HAP-1 (cell line): ENCODE results near the gene STEAP1B.
"Not testable (repeated sequence)": the region's sequence is repeated elsewhere in the genome, so short reads cannot be mapped to it uniquely, and the experiment has no call there.

ENCODE experiments used
- DNase-seq, 2 experiments: peaks; one replicate each; pipeline ENCODE4 v3.0.0-alpha.2; 2016 to 2020; ENCODE audit warnings: low spot score in 2 of 2
- H3K27me3 ChIP-seq: fragments of 250-450 bp; sonication (Bioruptor Pico); 2 replicates; pipeline ENCODE4 v1.5.1; 2020; ENCODE audit warnings: low read depth, mild to moderate bottlenecking, moderate library complexity
- H3K36me3 ChIP-seq: fragments of 250-450 bp; sonication (Bioruptor Pico); replicated peaks from 2 replicates; pipeline ENCODE4 v1.5.1; 2020; ENCODE audit warnings: mild to moderate bottlenecking
- H3K4me1 ChIP-seq: fragments of 250-450 bp; sonication (Bioruptor Pico); 2 replicates; pipeline ENCODE4 v1.5.1; 2020; ENCODE audit warnings: mild to moderate bottlenecking
- H3K4me3 ChIP-seq: fragments of 250-450 bp; sonication (Bioruptor Pico); 2 replicates; pipeline ENCODE4 v1.5.1; 2020; ENCODE audit warnings: mild to moderate bottlenecking, moderate library complexity
- H3K9me3 ChIP-seq: fragments of 250-450 bp; sonication (Bioruptor Pico); 2 replicates; pipeline ENCODE4 v1.5.1; 2020; ENCODE audit warnings: mild to moderate bottlenecking, moderate library complexity
- in situ Hi-C: fragments of 300-500 bp; cut with MboI; formaldehyde crosslinking; loops from 3 replicates; pipeline ENCODE4 v1.14.3; 2020; ENCODE audit warnings: low sequenced_read_pairs, inconsistent platforms, mixed read lengths

Gene STEAP1B

DNA sequence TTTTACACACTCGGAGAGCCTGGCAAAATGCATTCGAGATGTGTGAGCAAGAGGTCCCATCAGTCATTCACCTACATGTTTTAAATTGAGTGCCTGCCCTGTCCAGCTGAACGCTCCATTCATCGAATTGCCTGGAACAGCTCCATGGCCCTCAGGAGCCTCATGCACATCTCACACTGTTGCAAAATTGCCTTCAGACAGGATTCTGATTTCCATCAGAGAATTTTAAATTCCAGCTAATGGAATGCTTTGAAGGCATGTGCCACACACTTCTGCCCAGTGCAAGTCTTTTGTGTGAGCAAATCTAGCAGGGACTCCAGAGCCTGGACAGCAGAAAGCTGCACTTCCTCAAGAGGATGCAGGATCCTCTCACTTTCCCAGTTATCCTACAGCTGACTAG lies 17.0 kb upstream of the STEAP1B start:
- DNase-seq, H3K9me3 ChIP-seq, in situ Hi-C loops, H3K4me1 ChIP-seq, H3K27me3 ChIP-seq, H3K4me3 ChIP-seq, H3K36me3 ChIP-seq: not testable (repeated sequence)

DNA sequence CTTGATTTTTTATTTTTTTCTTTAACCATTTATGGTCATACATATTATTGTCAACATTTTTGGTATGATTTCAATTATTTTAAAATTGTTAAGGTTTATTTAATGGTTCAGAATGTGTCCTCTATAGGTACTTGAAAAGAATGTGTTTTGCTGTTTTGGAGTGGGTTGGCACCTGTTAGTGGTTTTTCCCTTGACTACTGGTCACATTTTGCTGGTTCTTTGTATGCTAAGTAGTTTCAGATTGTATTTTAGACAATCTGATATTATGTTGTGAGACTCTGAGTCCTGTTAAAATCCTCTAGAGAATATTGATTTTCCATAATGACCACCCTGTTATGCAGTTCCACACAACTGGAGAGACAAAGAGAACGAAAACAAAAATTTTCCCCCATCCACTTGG lies 15.0 kb upstream of the STEAP1B start:
- H3K36me3 ChIP-seq, in situ Hi-C loops, H3K4me3 ChIP-seq, H3K9me3 ChIP-seq, H3K27me3 ChIP-seq, DNase-seq, H3K4me1 ChIP-seq: not testable (repeated sequence)

DNA sequence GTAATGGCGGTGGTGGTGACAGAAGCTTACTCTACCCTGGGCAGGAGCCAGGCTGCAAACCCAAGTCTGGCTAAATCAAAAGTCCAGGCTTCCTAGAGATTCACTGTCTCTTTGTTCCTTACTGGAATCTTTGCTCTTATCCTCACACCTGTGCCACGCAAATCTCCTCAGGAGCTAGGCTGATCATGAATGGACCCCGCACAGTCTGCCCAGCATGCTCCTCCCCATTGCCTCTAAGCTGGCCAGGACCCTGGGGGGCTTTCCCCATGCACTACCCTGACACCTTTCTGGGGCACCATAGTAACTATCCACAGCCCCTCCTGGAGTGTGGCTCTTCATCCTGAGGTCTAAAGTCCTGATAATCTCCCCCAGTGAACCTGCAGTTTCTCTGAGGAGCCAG lies 7.3 kb upstream of the STEAP1B start:
- H3K27me3 ChIP-seq, in situ Hi-C loops, DNase-seq, H3K36me3 ChIP-seq, H3K4me3 ChIP-seq, H3K9me3 ChIP-seq, H3K4me1 ChIP-seq: not testable (repeated sequence)

DNA sequence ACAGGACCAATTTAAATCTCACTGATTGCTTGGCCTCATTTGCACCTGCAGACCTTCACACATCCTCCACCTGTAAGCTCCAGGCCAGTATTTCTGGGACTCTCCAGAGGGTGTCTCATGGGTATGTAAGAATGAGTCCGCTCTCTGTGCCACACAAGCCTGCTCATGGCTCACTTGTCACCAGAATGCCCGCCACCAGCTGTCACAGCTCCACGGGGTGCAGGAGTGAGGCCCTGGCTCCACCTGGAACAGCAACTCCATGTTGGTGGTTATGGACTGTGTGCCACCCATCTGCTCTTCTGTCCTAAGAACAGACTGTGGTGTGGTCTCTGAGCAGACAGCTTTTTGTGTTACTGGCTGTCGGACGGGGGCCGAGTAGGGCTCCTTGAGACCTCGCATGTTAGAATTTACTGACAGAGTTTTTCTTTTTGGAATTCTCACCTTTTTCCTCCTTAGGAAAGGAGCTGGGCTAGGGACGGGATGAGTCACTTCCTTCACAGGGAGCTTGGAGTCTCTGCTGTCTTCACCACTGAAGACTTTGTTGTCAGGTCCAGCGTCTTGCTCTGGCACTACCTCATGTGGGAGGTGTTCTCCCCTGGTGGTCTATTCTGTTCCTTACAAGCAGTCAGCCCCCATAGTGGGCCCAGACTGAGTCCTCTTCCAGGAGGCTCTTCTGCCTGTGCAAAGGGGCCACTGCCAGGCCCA lies 6.5 kb upstream of the STEAP1B start:
- DNase-seq, H3K27me3 ChIP-seq, H3K4me3 ChIP-seq, H3K36me3 ChIP-seq, H3K9me3 ChIP-seq, in situ Hi-C loops, H3K4me1 ChIP-seq: not testable (repeated sequence)

DNA sequence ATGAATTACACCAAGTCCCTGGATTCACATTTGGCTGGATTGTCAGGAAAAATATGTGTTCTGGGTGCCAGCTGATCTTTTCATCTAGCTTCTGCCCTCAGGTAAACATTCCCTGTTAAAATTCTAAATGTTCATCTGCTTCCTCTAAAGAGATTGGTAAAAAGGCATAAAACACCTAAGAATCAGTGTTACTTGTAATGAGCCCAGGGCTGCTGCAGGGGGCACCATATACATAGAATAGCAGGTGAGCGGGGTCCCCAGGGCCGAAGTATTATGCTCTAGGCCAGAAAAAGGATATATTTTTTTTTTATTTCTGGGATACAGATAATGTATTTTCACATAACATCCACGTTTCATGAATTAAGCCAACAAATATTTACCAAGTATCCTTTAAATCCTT lies 4.5 kb upstream of the STEAP1B start:
- H3K27me3 ChIP-seq, DNase-seq, H3K4me3 ChIP-seq, H3K4me1 ChIP-seq, in situ Hi-C loops, H3K9me3 ChIP-seq, H3K36me3 ChIP-seq: not testable (repeated sequence)

DNA sequence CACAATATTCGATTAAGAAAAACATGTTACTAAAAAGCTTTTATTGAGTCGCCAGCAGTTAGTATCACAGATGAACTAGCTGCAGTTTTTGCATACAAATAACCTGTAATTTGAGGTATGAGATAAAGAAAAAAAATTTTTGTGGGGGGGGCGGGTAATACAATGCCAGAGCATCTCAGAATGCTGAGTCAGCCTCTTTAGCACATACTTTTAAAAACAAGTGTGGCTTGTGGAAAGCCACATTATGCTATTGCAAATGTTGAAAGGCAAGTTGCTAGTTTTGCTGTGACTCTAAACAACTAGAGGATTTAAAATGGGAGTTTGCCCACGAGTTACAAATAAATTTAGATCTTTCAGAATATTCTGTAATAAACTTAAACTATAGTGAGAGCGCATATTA lies 2.1 kb upstream of the STEAP1B start:
- H3K27me3 ChIP-seq, H3K9me3 ChIP-seq, H3K36me3 ChIP-seq, in situ Hi-C loops, H3K4me3 ChIP-seq: not testable (repeated sequence)
- H3K4me1 ChIP-seq = peaks cover 12% of the 10 kb centered on the region
- DNase-seq = peak in 1 of 2 experiments; percentile 33

DNA sequence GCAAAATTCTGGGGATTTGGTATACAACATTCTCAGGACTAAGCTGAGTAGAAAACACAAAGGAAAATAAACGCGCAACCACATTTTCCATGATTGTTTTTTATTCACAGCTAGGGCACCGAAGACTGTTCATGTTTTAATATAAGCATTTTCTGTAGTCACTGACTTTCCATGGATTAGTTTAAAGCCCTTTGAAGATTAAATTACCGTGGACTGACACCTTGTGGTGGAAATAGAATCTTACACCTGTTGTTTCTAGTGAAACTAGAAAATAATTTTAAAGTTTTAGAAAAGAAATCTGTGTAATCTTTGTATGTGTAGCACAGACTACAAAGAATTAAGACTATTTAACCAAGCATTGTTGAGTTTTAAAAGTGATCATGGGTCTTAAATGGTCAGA lies 1.3 kb upstream of the STEAP1B start:
- H3K36me3 ChIP-seq, H3K27me3 ChIP-seq, in situ Hi-C loops, H3K4me3 ChIP-seq, H3K9me3 ChIP-seq: not testable (repeated sequence)
- peak in 1 of 2 experiments; percentile 64 for DNase-seq
- H3K4me1 ChIP-seq = peaks cover 12% of the 10 kb centered on the region

DNA sequence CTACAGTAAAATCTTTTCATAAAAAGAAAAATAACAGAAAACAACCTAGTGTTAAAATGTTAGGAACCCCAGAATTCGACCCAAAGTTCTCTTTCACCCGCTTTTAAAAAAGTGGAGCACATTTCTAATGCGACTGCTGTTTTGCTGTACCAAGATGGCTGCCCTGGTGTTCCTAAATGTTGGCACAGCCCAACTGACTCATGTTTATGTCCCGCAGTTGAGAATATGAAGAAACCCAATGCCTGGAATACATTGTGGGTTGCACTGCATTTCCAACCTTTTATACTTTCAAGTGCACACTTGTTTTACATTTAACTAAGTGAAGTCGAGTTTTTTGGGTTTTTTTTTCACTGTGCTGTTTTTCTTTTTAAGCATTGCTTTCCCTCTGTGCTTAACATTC lies 944 bp downstream of the STEAP1B start:
- DNase-seq = no peak
- H3K4me1 ChIP-seq = peaks cover 12% of the 10 kb centered on the region
- in situ Hi-C loops = no loop called here
- H3K27me3 ChIP-seq = no peaks in the 10 kb centered on the region
- peak overlapping the region; percentile 8; the same call in 1 of the 2 replicates for H3K4me3 ChIP-seq
- no peaks in the 10 kb centered on the region for H3K9me3 ChIP-seq
- no peaks in the 10 kb centered on the region for H3K36me3 ChIP-seq

DNA sequence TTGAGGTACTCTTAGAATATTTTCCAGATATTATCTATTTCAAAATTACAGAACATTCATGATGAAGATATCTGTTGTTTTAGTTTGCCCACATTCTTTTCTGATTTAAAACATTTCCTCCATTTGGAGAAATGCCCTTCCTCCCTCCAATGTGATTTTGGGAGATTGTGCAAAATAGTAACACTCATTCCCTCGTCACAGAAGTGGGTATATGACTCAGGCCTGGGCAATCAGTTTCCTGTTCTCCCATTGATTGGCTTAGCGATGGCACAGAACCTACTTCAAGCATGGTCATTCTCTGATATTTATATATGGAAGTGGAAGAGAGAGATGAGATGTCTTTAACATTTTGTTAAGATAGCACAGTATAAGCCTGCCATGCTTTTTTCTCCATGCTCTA lies 3.1 kb downstream of the STEAP1B start:
- not testable (repeated sequence) for DNase-seq

DNA sequence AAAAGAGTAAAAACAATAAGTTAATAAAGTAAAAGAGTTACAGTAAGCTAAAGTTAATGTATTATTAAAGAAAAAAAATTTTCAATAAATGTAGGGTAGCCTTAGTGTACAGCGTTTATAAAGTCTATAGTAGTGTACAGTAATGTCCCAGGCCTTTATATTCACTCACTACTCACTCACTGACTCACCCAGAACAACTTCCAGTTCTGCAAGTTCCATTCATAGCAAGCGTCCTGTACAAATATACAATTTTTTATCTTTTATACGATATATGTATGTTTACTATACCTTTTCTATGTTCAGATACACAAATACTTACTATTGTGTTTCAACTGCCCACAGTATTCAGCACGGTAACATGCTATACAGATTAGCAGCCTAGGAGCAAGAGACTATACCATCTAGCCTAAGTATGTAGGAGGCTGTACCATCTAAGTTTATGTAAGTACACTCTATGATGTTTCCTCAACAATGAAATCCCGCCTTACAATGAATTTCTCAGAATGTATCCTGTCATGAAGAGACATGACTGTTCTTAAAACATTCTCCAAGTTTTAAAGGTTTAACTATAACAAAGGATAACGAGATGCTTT lies 3.6 kb downstream of the STEAP1B start:
- in situ Hi-C loops, H3K9me3 ChIP-seq, H3K4me3 ChIP-seq, DNase-seq, H3K36me3 ChIP-seq, H3K27me3 ChIP-seq, H3K4me1 ChIP-seq: not testable (repeated sequence)

More for the DNA sequence above, 3.1 kb downstream of the STEAP1B start:
- H3K27me3 ChIP-seq, H3K4me1 ChIP-seq, H3K4me3 ChIP-seq, in situ Hi-C loops, H3K36me3 ChIP-seq, H3K9me3 ChIP-seq: not testable (repeated sequence)

DNA sequence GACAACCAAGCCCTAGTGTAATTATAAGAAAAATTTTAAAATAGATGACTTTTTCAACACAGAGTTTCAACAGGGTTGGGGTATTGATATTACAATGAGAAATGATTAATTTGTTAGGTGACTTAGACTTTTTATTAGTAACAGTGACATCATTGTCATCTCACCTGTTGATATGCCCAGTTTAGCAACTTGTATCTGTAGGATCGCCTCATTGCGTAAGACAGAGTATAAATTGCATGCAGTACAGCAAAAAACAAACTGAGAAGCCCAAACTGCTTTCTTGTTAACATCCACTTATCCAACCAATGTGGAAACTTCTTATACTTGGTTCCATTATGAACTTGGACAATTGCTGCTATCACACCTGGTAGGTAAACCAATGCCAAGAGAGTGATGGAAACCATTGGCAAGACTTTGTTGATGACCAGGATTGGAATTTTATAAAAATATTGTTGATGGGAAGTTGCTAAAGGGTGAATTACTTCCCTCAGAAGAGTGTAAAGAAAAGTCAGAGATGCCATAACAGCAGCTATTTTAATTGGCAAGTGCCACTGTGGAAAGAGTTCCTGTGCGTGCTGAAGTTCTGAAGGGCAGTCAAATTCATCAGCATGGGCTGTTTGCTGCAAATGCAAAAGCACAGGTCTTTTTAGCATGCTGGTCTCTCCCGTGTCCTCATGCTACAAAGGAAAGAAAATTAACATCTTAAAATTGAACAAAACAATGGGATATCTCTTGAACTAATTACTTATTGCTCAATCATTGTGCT lies 6.6 kb downstream of the STEAP1B start:
- H3K9me3 ChIP-seq, H3K4me3 ChIP-seq, in situ Hi-C loops: not testable (repeated sequence)

DNA sequence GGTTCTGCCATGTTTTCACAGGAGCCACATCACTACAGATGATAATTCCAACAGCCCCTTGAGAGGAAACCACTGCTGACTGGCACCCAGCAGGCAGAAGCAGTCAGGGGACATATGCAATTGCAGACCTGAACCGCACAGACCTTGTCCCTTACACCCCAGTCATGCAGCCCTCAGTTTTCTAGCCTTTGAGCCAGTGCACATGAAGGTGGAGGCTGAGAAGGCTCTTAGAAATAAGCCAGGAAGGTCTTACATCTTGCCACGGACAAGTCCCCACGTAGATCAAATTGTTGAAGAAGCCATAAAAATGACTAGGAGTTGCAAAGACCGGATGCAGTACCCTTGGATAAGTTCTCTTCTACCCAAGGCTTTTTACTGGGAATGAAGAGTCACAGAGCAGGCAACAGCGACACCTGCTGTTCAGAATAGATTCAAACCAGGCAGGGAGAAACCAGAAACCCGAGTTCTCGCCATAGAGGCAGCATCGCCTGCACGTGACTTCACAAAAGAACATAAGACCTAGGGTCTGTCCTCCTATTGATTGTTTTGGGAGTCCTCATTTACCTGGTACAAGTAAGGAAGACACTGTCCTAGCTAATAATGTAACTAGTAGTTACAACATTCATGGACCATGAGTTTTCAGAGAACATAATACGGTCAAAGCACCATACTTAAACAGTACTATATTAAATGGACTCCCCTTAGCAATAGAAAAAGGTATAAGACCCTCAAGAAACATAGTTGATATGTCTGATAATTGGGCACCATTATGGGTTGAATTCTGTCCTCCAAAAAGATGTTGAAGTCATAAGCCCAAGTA lies 11.1 kb downstream of the STEAP1B start:
- no peak overlapping the region for H3K4me3 ChIP-seq
- in situ Hi-C loops = loop anchor here (5.0 kb wide), 1 partner anchor 382 kb away; no protein-coding TSS in a partner anchor
- no peaks in the 10 kb centered on the region for H3K9me3 ChIP-seq
- H3K27me3 ChIP-seq = no peaks in the 10 kb centered on the region
- H3K4me1 ChIP-seq = no peaks in the 10 kb centered on the region
- peaks cover 27% of the 10 kb centered on the region for H3K36me3 ChIP-seq
- peak; percentile 61 to 84 for DNase-seq

More for the DNA sequence above, 6.6 kb downstream of the STEAP1B start:
- not testable (repeated sequence) for H3K4me1 ChIP-seq, DNase-seq, H3K27me3 ChIP-seq
- H3K36me3 ChIP-seq = peaks cover 11% of the 10 kb centered on the region; the same call in 1 of the 2 replicates

DNA sequence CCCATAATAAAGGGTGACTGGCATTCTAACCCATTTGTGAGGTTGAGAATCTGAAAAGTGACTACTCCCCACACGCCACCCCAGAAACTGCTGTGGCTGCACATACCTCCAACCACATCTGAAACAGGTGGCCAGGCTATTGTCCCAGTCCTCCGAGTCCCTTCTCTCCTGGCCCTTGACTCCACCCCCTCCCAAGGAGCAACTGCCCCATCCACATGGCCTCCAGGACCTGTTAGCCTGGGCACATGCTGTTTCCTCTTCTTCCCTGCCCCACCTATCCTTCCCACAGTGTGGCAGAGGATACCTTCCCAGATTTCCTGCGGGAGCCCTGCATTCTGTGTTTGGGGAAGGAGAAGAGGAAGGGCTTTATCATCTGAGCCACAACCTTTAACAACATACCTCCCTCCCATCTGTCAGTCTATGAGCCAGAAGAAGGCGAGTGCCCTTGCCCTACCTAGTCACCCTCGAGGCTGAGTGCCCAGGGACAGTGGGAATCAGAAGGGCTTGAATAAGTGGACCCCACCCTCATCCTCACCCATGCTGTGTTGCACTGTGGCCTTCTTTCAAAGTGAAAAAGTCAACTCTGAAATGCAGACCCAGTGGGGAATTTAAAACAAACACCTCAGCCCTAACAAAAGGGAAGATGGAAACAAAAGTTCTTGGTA lies 11.9 kb downstream of the STEAP1B start:
- no peak overlapping the region for H3K4me3 ChIP-seq
- no peak for DNase-seq
- peaks cover 27% of the 10 kb centered on the region for H3K36me3 ChIP-seq
- in situ Hi-C loops = loop anchor here (5.0 kb wide), 1 partner anchor 381 kb away; no protein-coding TSS in a partner anchor
- H3K9me3 ChIP-seq = no peaks in the 10 kb centered on the region
- no peaks in the 10 kb centered on the region for H3K4me1 ChIP-seq
- no peaks in the 10 kb centered on the region for H3K27me3 ChIP-seq
